Psoas muscle (tissue), 8 donors: ENCODE results near the gene WWOX. TPM values are rescaled to one million over a fixed set of nuclear protein-coding genes. Genes with fewer than 3 reads are reported as not detected.

Experiments
- ATAC-seq, 4 donors: fragments of 200-7000 bp; cut with Tn5 transposase; one replicate each; pipeline ENCODE4 v1.9.1; 2020; ENCODE audit warnings: moderate library complexity in 3 of 4, mild to moderate bottlenecking in 2 of 4
- DNase-seq, 2 donors: peaks; one replicate each; pipeline ENCODE4 v3.0.0-alpha.2; 2020
- H3K27ac ChIP-seq: fragments of 200-600 bp; one replicate; pipeline ENCODE4 v1.8.0; 2022
- H3K27me3 ChIP-seq, 3 donors: fragments of 200-600 bp in 1 of 3; one replicate each; pipeline versions ENCODE4 v1.6.1 to v1.8.0; 2013 to 2022; ENCODE audit warnings: low read length in 2 of 3, mild to moderate bottlenecking in 2 of 3, moderate library complexity in 1 of 3; ENCODE audit not compliant: insufficient read depth in 3 of 3
- H3K36me3 ChIP-seq, 2 donors: fragments of 200-600 bp in 1 of 2; one replicate each; pipeline versions ENCODE4 v1.6.1 to v1.8.0; 2013 to 2022; ENCODE audit warnings: low read depth in 1 of 2, mild to moderate bottlenecking in 1 of 2, moderate library complexity in 1 of 2; ENCODE audit not compliant: insufficient read depth in 1 of 2
- H3K4me1 ChIP-seq: fragments of 200-600 bp; one replicate; pipeline ENCODE4 v1.8.0; 2022
- H3K4me3 ChIP-seq: fragments of 200-600 bp; one replicate; pipeline ENCODE4 v1.8.0; 2022; ENCODE audit warnings: mild to moderate bottlenecking
- H3K9me3 ChIP-seq: fragments of 200-600 bp; one replicate; pipeline ENCODE4 v1.8.0; 2022
- CTCF ChIP-seq: fragments of 200-600 bp; IDR thresholded peaks from one replicate; pipeline ENCODE4 v1.8.0; 2022; ENCODE audit warnings: antibody characterized with exemption
- WGBS, 3 donors: extraction: QIAGEN DNeasy Blood & Tissue Kit; methylation state at CpG; one replicate each; pipeline versions ENCODE4 v1.1.6 to v1.1.7; 2013; 5-methylcytosine and 5-hydroxymethylcytosine counted together
- intact Hi-C, 2 donors: fragments of 100-400 bp; cut with DNase I; formaldehyde crosslinking; loops; one replicate each; pipeline versions ENCODE4 v1.11.0 to v1.14.2; 2022
- polyA plus RNA-seq, 3 donors: library from polyadenylated mRNA; stranded (reverse); fragments of 200-250 nt; gene quantifications; one replicate each; pipeline ENCODE4 v1.2.3, GENCODE V29; 2013
- total RNA-seq, 4 donors: library from RNA; stranded (reverse); fragmentation: NEBNext Ultra II Directional in 2 of 4; extraction: Animal tissue kit (Norgen Biotek cat#: 25700) in 2 of 4; gene quantifications; one replicate each; pipeline versions ENCODE4 v1.2.1 to v1.2.4, GENCODE V29; 2021 to 2023
- donor health status: healthy with polysubstance abuse.
- donor health status: DM: no; HTN: no; CAD: no; lungs with moderate emphysema.
- donor health status: Bipolar disorder and iron deficiency.
- donor health status: healthy.
- donor health status: DM: yes; HTN: yes; CAD: no.
- donor health status: DM: no; HTN: no; CAD: no.
- donor health status: DM: no; HTN: no; CAD: no.
- donor health status: DM: yes; HTN: yes; CAD: no.

WWOX gene
- total and polyA plus RNA-seq, 7 donors: 3.1 to 6.6 (median 5.0) TPM

GRCh38 chr16:78522327-78522726 lies 422.9 kb downstream of the WWOX start:
- intact Hi-C loops: loop anchor here in 1 of 2 donors (5.0 kb wide), 1 partner anchor 35 kb away; no protein-coding TSS in a partner anchor

GRCh38 chr16:78523212-78523985 lies 423.9 kb downstream of the WWOX start:
- no peak for ATAC-seq
- Histone ChIP-seq H3K27ac (no peak overlapping the region), H3K4me1 (no peaks in the 10 kb centered on the region), H3K4me3 (no peak overlapping the region), H3K27me3 (no peaks in the 10 kb centered on the region), H3K9me3 (no peaks in the 10 kb centered on the region), H3K36me3 (no peaks in the 10 kb centered on the region)
- intact Hi-C loops: loop anchor here in 1 of 2 donors (5.0 kb wide), 1 partner anchor 34 kb away; no protein-coding TSS in a partner anchor
- DNase-seq: no peak
- TF ChIP-seq CTCF: no peak
- 57 to 75% (median 71%) methylated on average over 9 of the region's 9 CpGs for WGBS, 3 donors

More at GRCh38 chr16:78522327-78522726, 422.9 kb downstream of the WWOX start:
- H3K9me3 ChIP-seq: no peaks in the 10 kb centered on the region
- no peak for TF ChIP-seq CTCF
- H3K4me3 ChIP-seq: no peak overlapping the region
- DNase-seq: no peak
- no peak overlapping the region for H3K27ac ChIP-seq
- H3K36me3 ChIP-seq: no peaks in the 10 kb centered on the region
- no peaks in the 10 kb centered on the region for H3K4me1 ChIP-seq
- no peak for ATAC-seq
- no peaks in the 10 kb centered on the region for H3K27me3 ChIP-seq
- 55 to 74% (median 69%) methylated on average over 5 of the region's 5 CpGs for WGBS, 3 donors

GRCh38 chr16:78524066-78524595 lies 424.7 kb downstream of the WWOX start:
- no peak for DNase-seq
- intact Hi-C loops: loop anchor here in 1 of 2 donors (5.0 kb wide), 1 partner anchor 33 kb away; no protein-coding TSS in a partner anchor
- Histone ChIP-seq H3K4me1 (no peaks in the 10 kb centered on the region), H3K27ac (no peak overlapping the region), H3K36me3 (no peaks in the 10 kb centered on the region), H3K9me3 (no peaks in the 10 kb centered on the region), H3K4me3 (no peak overlapping the region), H3K27me3 (no peaks in the 10 kb centered on the region)
- no peak for TF ChIP-seq CTCF
- no peak for ATAC-seq
- WGBS, 3 donors: 88 to 92% (median 90%) methylated on average over 4 of the region's 4 CpGs

- Histone ChIP-seq H3K36me3 (no peaks in the 10 kb centered on the region), H3K4me3 (no peak overlapping the region), H3K9me3 (no peaks in the 10 kb centered on the region), H3K4me1 (no peaks in the 10 kb centered on the region), H3K27ac (no peak overlapping the region), H3K27me3 (no peaks in the 10 kb centered on the region)
- TF ChIP-seq CTCF: no peak
- DNase-seq: no peak
- intact Hi-C loops: no loop called here
- ATAC-seq: no peak
- 90 to 95% (median 93%) methylated on average over 5 of the region's 5 CpGs for WGBS, 3 donors
Observed at GRCh38 chr16:78528265-78528664, 428.8 kb downstream of the WWOX start.
